ENCODE measurements around the gene PIGU. TPM values are rescaled to one million over a fixed set of nuclear protein-coding genes. Genes with fewer than 3 reads are reported as not detected.

The PIGU gene
- total and polyA plus RNA-seq, 9 of the 15 experiments (the other 6 are each of a cell fraction or from before 2014, with no cell fraction given) = 6.5 to 100 (median 28.1) TPM

GRCh38 chr20:34524426-34524825 is 152.5 kb downstream of the PIGU start:
- Histone ChIP-seq H3K4me2 (ENCODE audit: insufficient read depth, low read length) (no peak overlapping the region), H3K4me3 (no peak overlapping the region), H3K9me3 (replicated peaks; ENCODE audit: control insufficient read depth, insufficient read depth, low read depth, low read length) (no peaks in the 10 kb centered on the region), H3K79me2 (ENCODE audit: control insufficient read depth, insufficient read depth, low read length) (peaks cover 58% of the 10 kb centered on the region), H3K27ac (ENCODE audit: extremely low read depth, low read depth, low read length) (no peak overlapping the region), H3K27me3 (ENCODE audit: control insufficient read depth in 2 of 2, insufficient read depth in 2 of 2, low read length in 2 of 2) (no peaks in the 10 kb centered on the region), H2AFZ (ENCODE audit: low read depth, low read length) (no peak overlapping the region), H3K9ac (ENCODE audit: insufficient read depth in 1 of 2, low read depth in 2 of 2, low read length in 2 of 2) (no peak overlapping the region), H3K4me1 (replicated peaks in 1 of 2; ENCODE audit: control insufficient read depth in 2 of 2, insufficient read depth in 2 of 2, low read length in 2 of 2) (peaks cover 15 to 17% of the 10 kb centered on the region in 2 experiments), H3K36me3 (ENCODE audit: control insufficient read depth, insufficient read depth, low read length) (peaks cover 65% of the 10 kb centered on the region), H3K9me1 (ENCODE audit: control insufficient read depth, insufficient read depth, low read length) (no peaks in the 10 kb centered on the region), H4K20me1 (replicated peaks; ENCODE audit: control insufficient read depth, insufficient read depth, low read length) (peaks cover 20% of the 10 kb centered on the region)
- intact Hi-C loops (cut with micrococcal nuclease) (no loop called here), in situ Hi-C loops (cut with MboI) (loop anchor here (10.0 kb wide), 1 partner anchor 330 kb away; no protein-coding TSS in a partner anchor)
- ATAC-seq (no peak), FAIRE-seq (no peak), DNase-seq (ENCODE audit: extremely low read depth in 1 of 4, low spot score in 3 of 4) (no peak)
- BruUV-seq (replicated peaks) = no TSS peak
- CTCF ChIA-PET (ENCODE audit: low intra/inter-chr PET ratio) = interaction anchor here (3.9 kb wide), 1 partner anchor 212 kb away, joined by 33 read pairs; no protein-coding TSS in a partner anchor
- TF ChIP-seq SIN3B (IDR thresholded peaks at IDR 0.05; ENCODE audit: low read depth) (no peak), PKNOX1 (IDR thresholded peaks at IDR 0.05) (no peak)
- POLR2A ChIA-PET = interaction anchor here (1.0 to 1.1 kb wide), 2 partner anchors 9 to 18 kb away, joined by 3 to 4 read pairs; no protein-coding TSS in a partner anchor
- WGBS (ENCODE audit: insufficient coverage, low coverage, missing lambda C conversion rate) = 96% methylated on average over 8 of the region's 11 CpGs

Measured in K562 (cell line).